Measurements from ENCODE around the gene JAKMIP1. TPM values are rescaled to one million over a fixed set of nuclear protein-coding genes. Genes with fewer than 3 reads are reported as not detected.
A peak's percentile ranks its signal among the peaks of the same experiment; 100 is the strongest.

JAKMIP1 gene
- total RNA-seq, 4 donors from 2014 or later = 0.67 to 1.3 (median 1.1) TPM

DNA sequence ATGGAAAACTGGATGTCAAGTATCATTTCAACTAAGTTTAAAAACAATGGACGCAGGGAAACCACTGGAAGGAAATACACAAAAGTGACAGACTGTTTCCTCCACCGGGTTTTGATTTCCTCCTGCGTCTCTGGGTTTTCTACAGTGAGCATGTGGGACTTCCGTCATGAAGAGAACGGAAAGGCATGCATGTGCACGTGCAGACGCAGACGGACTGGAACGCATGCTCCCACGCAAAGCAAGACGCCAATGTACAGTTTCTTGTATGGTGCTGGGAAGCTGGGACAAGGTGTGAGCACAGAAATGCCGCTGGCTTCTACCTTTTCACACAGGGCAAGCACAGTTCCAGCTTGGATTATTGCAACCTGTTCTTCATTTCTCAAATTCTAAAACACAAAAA lies 151.8 kb downstream of the JAKMIP1 start:
- TF ChIP-seq POLR2A (IDR thresholded peaks at IDR 0.05) = no peak
- TF ChIP-seq, protein P1, sequence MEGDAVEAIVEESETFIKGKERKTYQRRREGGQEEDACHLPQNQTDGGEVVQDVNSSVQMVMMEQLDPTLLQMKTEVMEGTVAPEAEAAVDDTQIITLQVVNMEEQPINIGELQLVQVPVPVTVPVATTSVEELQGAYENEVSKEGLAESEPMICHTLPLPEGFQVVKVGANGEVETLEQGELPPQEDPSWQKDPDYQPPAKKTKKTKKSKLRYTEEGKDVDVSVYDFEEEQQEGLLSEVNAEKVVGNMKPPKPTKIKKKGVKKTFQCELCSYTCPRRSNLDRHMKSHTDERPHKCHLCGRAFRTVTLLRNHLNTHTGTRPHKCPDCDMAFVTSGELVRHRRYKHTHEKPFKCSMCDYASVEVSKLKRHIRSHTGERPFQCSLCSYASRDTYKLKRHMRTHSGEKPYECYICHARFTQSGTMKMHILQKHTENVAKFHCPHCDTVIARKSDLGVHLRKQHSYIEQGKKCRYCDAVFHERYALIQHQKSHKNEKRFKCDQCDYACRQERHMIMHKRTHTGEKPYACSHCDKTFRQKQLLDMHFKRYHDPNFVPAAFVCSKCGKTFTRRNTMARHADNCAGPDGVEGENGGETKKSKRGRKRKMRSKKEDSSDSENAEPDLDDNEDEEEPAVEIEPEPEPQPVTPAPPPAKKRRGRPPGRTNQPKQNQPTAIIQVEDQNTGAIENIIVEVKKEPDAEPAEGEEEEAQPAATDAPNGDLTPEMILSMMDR (IDR thresholded peaks at IDR 0.05) = no peak
- Histone ChIP-seq H3K27ac (no peak overlapping the region), H3K36me3 (no peaks in the 10 kb centered on the region), H3K27me3 (peaks cover 0 to 58% (median 0%) of the 10 kb centered on the region in 4 donors), H3K4me3 (no peak overlapping the region), H3K4me1 (peaks cover 0 to 9% (median 0%) of the 10 kb centered on the region in 3 donors), H3K9me3 (no peaks in the 10 kb centered on the region)
- no peak for DNase-seq
- intact Hi-C loops (cut with DNase I) = no loop called here
- WGBS, 2 donors = 44 to 67% methylated on average over 12 of the region's 12 CpGs

DNA sequence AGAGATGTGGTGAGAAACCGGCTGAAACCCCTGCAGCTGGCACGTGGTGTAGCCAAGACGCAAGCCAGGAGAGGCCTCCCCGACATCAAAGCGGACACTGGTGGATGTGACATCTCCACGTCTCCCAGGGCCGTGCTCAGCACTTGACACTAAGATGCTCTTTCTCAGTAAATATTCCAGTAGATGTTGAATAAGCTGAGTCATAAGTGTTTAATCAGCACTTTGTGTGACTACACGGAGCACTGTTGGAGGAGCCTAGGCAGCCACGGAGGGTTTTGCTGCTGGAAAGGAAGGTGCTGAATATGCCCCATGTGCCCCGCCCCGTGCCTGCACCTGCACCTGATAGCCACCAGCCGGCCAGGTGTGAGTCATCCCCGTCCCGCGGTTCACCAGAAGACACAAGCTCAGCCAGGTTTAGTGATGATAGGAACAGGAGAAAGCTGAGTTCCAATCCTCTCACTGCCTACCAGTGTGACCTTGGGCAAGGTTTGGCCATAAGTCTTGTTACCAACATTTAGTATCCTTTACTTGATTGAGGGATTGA lies 153.1 kb downstream of the JAKMIP1 start:
- no peak overlapping the region for H3K4me3 ChIP-seq
- no peaks in the 10 kb centered on the region for H3K9me3 ChIP-seq
- H3K4me1 ChIP-seq = no peaks in the 10 kb centered on the region
- no peak overlapping the region for H3K27ac ChIP-seq
- TF ChIP-seq, protein P1 (IDR thresholded peaks at IDR 0.05) = peak in 3 of 6 experiments; percentile 30 to 65 (median 43)
- TF ChIP-seq POLR2A (IDR thresholded peaks at IDR 0.05) = no peak
- H3K27me3 ChIP-seq = peaks cover 0 to 71% (median 0%) of the 10 kb centered on the region in 4 donors
- no peak for DNase-seq
- intact Hi-C loops (cut with DNase I) = no loop called here
- no peaks in the 10 kb centered on the region for H3K36me3 ChIP-seq
- WGBS, 2 donors = 44 to 79% methylated on average over 7 to 11 of the region's 15 CpGs

DNA sequence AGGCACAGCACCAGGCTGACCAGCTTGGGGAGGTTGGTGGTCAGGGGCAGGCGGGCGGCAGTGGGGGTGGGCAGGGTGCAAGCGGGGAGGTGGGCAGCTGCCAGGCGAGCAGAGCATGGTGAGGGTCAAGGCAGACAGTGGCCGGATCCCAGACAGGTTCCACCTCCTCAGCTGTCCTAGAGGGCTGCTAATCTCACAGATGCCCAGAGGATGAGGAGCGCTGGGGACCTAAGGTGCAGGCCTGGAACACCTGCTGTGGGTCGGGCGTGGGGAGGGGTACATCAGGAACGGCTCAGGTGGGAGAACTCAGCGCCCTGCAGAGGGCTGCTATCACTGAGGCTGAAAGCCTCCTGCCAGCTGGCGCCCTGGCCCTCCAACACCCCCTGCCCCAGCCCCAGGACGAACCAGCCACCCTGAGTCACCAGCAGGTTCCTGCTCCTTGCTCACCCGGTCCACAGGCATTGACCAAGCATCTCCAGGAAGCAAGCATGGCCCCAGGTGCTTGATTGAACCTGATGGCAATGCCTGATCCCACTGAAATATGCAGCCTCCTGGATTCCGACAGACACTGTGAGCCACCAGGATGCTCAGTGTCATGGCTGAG lies 153.7 kb downstream of the JAKMIP1 start:
- H3K27ac ChIP-seq = no peak overlapping the region
- peaks cover 0 to 77% (median 0%) of the 10 kb centered on the region in 4 donors for H3K27me3 ChIP-seq
- WGBS, 2 donors = 80% methylated on average over 1 of the region's 14 CpGs; no CpG with 5 or more reads in 1 of the 2 donors
- H3K9me3 ChIP-seq = no peaks in the 10 kb centered on the region
- H3K36me3 ChIP-seq = no peaks in the 10 kb centered on the region
- H3K4me3 ChIP-seq = no peak overlapping the region
- DNase-seq = no peak
- intact Hi-C loops (cut with DNase I) = no loop called here
- TF ChIP-seq, protein P1 (IDR thresholded peaks at IDR 0.05) = no peak
- TF ChIP-seq POLR2A (IDR thresholded peaks at IDR 0.05) = no peak
- H3K4me1 ChIP-seq = no peaks in the 10 kb centered on the region

DNA sequence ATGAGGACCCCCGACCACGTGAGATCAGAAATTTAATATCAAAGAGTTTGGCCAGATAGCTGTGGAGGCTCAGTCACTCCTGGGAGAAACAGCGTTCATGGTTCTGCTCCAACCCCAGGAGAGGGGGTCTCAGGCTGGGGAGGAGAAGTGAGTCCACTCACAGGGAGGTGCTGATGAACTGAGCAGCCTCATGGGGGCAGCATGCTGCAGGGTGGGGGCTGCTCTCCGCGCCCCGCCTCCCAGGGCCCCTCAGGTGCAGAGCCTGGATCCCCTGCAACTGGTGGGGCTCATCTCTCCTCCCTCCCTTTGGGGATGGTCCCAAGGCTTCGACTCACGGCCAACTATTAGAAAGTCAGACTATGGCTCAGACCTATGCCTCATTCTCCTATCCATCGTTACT lies 155.5 kb downstream of the JAKMIP1 start:
- WGBS, 2 donors = 30 to 45% methylated on average over 7 to 9 of the region's 9 CpGs
- no peaks in the 10 kb centered on the region for H3K9me3 ChIP-seq
- intact Hi-C loops (cut with DNase I) = no loop called here
- H3K27ac ChIP-seq = no peak overlapping the region
- H3K36me3 ChIP-seq = no peaks in the 10 kb centered on the region
- peaks cover 0 to 67% (median 0%) of the 10 kb centered on the region in 4 donors for H3K27me3 ChIP-seq
- H3K4me1 ChIP-seq = no peaks in the 10 kb centered on the region
- DNase-seq = no peak
- TF ChIP-seq, protein P1 (IDR thresholded peaks at IDR 0.05) = no peak
- TF ChIP-seq POLR2A (IDR thresholded peaks at IDR 0.05) = no peak
- H3K4me3 ChIP-seq = no peak overlapping the region

DNA sequence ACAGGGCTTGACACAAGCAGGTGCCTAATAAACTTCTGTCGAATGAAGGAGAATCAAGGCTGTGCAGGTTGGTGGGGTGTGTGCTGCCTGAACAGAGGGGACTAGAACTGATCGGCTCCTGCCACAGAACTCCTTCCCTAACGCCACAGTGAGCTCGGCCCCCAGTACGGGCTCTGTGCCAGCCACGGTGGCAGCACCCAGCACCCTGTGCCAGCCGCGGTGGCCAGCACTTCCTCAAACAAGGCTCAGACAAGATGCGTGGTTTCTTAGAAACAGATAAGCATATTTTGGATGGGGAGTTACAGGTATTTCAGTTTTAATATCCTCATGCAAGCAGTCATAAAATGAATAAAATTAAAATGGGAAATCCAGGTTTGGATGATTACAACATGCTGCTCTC lies 156.1 kb downstream of the JAKMIP1 start:
- intact Hi-C loops (cut with DNase I) = no loop called here
- Histone ChIP-seq H3K9me3 (no peaks in the 10 kb centered on the region), H3K27me3 (peaks cover 0 to 62% (median 0%) of the 10 kb centered on the region in 4 donors), H3K4me1 (no peaks in the 10 kb centered on the region), H3K4me3 (no peak overlapping the region), H3K36me3 (no peaks in the 10 kb centered on the region), H3K27ac (no peak overlapping the region)
- TF ChIP-seq POLR2A (IDR thresholded peaks at IDR 0.05) = no peak
- TF ChIP-seq, protein P1 (IDR thresholded peaks at IDR 0.05) = no peak
- WGBS, 2 donors = 21 to 78% methylated on average over 2 to 5 of the region's 9 CpGs
- DNase-seq = no peak

All from esophagus squamous epithelium (tissue), 5 donors.